PFSK-1 (cell line): ENCODE results near the gene BARHL1.

Experiments
- FOXP2 ChIP-seq: optimal IDR thresholded peaks from 2 replicates; pipeline ENCODE3; 2011; ENCODE audit warnings: borderline replicate concordance, control low read depth, inconsistent platforms; ENCODE audit not compliant: insufficient read depth; ENCODE audit errors: extremely low read length, extremely low read depth
- POLR2AphosphoS5 ChIP-seq: IDR thresholded peaks from 2 replicates; pipeline ENCODE4 v1.6.1; 2012; ENCODE audit warnings: low read depth, mild to moderate bottlenecking, control low read depth, low read length, moderate library complexity
- SIN3A ChIP-seq: IDR thresholded peaks from 2 replicates; pipeline ENCODE4 v1.6.1; 2012; ENCODE audit warnings: mild to moderate bottlenecking, low read length, moderate library complexity, borderline replicate concordance; ENCODE audit not compliant: insufficient read depth
- TAF1 ChIP-seq: IDR thresholded peaks from 2 replicates; pipeline ENCODE4 v1.6.1; 2012; ENCODE audit warnings: low read length, control low read depth, borderline replicate concordance; ENCODE audit not compliant: insufficient read depth
- TF ChIP-seq, protein P1 (sequence below), 2 experiments: IDR thresholded peaks; 2 replicates each; pipeline versions ENCODE4 v1.6.1 to v1.8.0; 2011 to 2012; ENCODE audit warnings: low read depth in 2 of 2, low read length in 2 of 2, control low read depth in 1 of 2, inconsistent platforms in 1 of 2, mild to moderate bottlenecking in 1 of 2, moderate library complexity in 1 of 2; ENCODE audit not compliant: insufficient read depth in 1 of 2

The BARHL1 gene

DNA sequence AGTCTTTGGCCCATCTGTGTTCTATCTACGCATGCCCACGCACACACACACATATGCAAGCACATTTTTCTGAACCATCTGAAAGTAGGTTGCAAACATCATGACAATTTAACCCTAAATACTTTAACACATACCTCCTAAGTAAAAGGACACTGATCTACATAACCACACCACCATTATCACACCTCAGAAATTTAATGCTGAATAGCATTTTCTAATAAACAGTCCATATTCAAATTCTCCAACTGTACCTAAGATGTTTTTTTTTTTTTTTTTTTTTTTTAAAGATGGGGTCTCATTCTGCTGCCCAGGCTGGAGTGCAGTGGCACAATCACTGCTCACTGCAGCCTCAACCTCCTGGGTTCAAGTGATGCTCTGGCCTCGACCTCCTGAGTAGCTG, 51.9 kb downstream of the BARHL1 start:
- TF ChIP-seq FOXP2 (no peak), POLR2AphosphoS5 (no peak), SIN3A (no peak), TAF1 (no peak)
- TF ChIP-seq, protein P1, sequence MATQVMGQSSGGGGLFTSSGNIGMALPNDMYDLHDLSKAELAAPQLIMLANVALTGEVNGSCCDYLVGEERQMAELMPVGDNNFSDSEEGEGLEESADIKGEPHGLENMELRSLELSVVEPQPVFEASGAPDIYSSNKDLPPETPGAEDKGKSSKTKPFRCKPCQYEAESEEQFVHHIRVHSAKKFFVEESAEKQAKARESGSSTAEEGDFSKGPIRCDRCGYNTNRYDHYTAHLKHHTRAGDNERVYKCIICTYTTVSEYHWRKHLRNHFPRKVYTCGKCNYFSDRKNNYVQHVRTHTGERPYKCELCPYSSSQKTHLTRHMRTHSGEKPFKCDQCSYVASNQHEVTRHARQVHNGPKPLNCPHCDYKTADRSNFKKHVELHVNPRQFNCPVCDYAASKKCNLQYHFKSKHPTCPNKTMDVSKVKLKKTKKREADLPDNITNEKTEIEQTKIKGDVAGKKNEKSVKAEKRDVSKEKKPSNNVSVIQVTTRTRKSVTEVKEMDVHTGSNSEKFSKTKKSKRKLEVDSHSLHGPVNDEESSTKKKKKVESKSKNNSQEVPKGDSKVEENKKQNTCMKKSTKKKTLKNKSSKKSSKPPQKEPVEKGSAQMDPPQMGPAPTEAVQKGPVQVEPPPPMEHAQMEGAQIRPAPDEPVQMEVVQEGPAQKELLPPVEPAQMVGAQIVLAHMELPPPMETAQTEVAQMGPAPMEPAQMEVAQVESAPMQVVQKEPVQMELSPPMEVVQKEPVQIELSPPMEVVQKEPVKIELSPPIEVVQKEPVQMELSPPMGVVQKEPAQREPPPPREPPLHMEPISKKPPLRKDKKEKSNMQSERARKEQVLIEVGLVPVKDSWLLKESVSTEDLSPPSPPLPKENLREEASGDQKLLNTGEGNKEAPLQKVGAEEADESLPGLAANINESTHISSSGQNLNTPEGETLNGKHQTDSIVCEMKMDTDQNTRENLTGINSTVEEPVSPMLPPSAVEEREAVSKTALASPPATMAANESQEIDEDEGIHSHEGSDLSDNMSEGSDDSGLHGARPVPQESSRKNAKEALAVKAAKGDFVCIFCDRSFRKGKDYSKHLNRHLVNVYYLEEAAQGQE (IDR thresholded peaks at IDR 0.05; ENCODE audit: insufficient read depth in 1 of 2, low read depth in 2 of 2, low read length in 2 of 2) = no peak

DNA sequence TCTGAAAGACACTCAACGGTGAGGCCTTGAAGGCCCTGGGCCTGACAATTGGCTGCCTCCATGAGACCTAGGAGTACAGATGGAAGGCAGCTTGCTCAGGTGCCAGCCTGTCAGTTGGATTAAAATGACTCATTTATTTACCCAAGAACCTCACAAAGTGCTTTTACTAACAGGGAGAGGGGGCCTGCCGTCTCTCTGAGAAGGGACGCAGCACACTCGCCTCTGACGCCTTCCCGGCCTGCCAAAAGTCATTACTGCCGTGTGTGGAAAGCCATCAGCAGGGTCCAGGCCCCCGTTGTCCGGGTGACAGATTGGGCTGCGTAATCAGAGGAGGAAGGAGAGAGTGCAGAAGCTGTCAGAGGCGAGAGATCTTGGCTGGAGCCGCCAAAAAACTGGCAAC, 54.9 kb downstream of the BARHL1 start:
- TF ChIP-seq, protein P1 (IDR thresholded peaks at IDR 0.05; ENCODE audit: insufficient read depth in 1 of 2, low read depth in 2 of 2, low read length in 2 of 2) = no peak
- no peak for TF ChIP-seq TAF1
- TF ChIP-seq FOXP2 = no peak
- no peak for TF ChIP-seq POLR2AphosphoS5
- TF ChIP-seq SIN3A = no peak

DNA sequence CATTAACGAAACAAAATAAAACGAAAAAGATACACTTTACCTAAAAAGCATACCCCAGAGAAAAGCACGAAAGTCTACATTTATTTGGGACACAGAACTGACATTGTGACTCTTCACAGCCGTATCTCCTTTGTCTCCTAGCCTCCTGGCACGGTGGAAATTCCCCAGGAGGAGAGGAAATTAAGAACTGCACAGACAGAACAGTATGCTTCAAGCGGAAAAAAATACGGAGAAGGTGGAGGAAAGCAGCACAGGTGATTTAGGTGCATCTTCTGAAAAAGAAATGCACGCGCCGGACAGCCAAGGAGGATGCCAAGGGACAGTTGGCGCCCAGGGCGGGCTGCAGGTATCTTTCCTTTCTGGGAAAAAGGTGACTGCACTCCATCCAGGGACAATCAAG, 55.4 kb downstream of the BARHL1 start:
- TF ChIP-seq, protein P1 (IDR thresholded peaks at IDR 0.05; ENCODE audit: insufficient read depth in 1 of 2, low read depth in 2 of 2, low read length in 2 of 2) = no peak
- TF ChIP-seq POLR2AphosphoS5 (no peak), SIN3A (no peak), TAF1 (no peak), FOXP2 (no peak)

DNA sequence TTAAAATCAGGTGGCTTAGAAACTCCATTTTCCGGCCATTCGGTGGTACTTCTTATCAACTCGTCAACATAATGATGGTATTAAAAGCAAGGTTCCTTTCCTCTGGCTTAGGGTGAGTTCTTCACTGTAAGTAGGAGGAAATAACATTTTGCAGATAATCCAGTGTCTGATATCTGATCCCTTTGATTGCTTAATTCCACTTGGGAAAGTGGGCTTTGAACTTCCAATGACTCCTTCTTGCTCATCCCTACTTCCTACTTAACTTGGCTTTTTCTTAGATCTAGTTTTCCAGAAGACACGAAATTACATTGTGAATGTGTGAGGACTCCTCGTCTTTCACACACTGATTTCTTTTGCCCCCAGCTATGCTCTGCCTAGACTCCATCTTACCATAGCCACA, 55.8 kb downstream of the BARHL1 start:
- TF ChIP-seq SIN3A = no peak
- TF ChIP-seq TAF1 = no peak
- TF ChIP-seq, protein P1 (IDR thresholded peaks at IDR 0.05; ENCODE audit: insufficient read depth in 1 of 2, low read depth in 2 of 2, low read length in 2 of 2) = no peak
- TF ChIP-seq POLR2AphosphoS5 = no peak
- TF ChIP-seq FOXP2 = no peak

DNA sequence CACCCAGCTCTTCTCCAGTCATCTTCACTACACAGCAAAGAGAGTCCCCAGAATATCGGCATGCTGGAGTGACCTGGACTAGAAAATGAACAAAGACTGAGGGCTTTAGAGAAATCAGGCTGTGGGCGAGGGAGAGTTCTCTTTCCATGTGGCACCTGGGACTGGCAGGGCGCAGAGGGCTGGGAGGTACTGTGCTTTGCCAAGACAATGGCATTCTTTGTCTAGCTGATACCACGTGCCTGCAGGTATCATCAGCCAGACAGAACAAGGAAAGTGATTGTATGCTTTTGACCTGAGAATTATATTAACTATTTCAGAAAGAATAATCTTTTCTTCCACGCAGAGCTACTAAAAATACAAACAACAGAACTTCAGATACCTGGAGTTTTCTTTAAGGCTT, 56.9 kb downstream of the BARHL1 start:
- TF ChIP-seq, protein P1 (IDR thresholded peaks at IDR 0.05; ENCODE audit: insufficient read depth in 1 of 2, low read depth in 2 of 2, low read length in 2 of 2) = no peak
- TF ChIP-seq TAF1 = no peak
- TF ChIP-seq POLR2AphosphoS5 = no peak
- no peak for TF ChIP-seq SIN3A
- no peak for TF ChIP-seq FOXP2
